GM12878 (cell line): Measurements from ENCODE around the gene NRXN3. TPM values are rescaled to one million over a fixed set of nuclear protein-coding genes. Genes with fewer than 3 reads are reported as not detected.

ENCODE experiments used
- ATAC-seq: fragments of 200-7000 bp; cut with Tn5 transposase; 3 replicates; pipeline ENCODE4 v1.9.1; 2020; ENCODE audit warnings: mild to moderate bottlenecking, moderate library complexity
- BruUV-seq: library from RNA; stranded (reverse); fragments of 400-500 nt; replicated peaks from 2 replicates; lab custom pipeline; 2021; lab: Mats Ljungman, UMichigan
- CTCF ChIA-PET: fragments of 300-600 bp; sonication (Branson Sonifier 250); formaldehyde crosslinking; extraction: SDS; loops from one replicate; lab custom pipeline; 2021; ENCODE audit warnings: inconsistent platforms; lab: Yijun Ruan, JAX
- POLR2A ChIA-PET: fragments of 350-600 bp; formaldehyde crosslinking; extraction: SDS; loops from one replicate; lab custom pipeline; 2021; ENCODE audit warnings: inconsistent platforms; lab: Charles Lee
- RAD21 ChIA-PET: fragments of 300-600 bp; sonication (Branson Sonifier 250); formaldehyde crosslinking; loops from one replicate; lab custom pipeline; 2023; ENCODE audit warnings: antibody characterized with exemption; ENCODE audit not compliant: unreplicated experiment; lab: Charles Lee
- SMC1A ChIA-PET: fragments of 300-600 bp; sonication (Branson Sonifier 250); formaldehyde crosslinking; loops from one replicate; lab custom pipeline; 2023; ENCODE audit not compliant: unreplicated experiment, uncharacterized antibody; lab: Charles Lee
- DNase-seq: peaks from one replicate; pipeline ENCODE4 v3.0.0-alpha.2; 2011; ENCODE audit warnings: low read depth, low spot score
- FAIRE-seq: peaks from 3 replicates; lab custom pipeline; 2011; peaks lifted over from hg19 to GRCh38; lab: Jason Lieb, UNC
- H2AFZ ChIP-seq: 2 replicates; pipeline ENCODE4 v1.6.0; 2011; ENCODE audit warnings: low read depth, low read length, control low read depth; ENCODE audit not compliant: control insufficient read depth
- H3K27ac ChIP-seq: 2 replicates; pipeline ENCODE4 v1.5.1; 2011; ENCODE audit warnings: control low read depth; ENCODE audit not compliant: control insufficient read depth, insufficient read depth
- H3K27me3 ChIP-seq, 2 experiments: replicated peaks in 1 of 2; 2 replicates each; pipeline versions ENCODE4 v1.6.0 to v1.6.1; 2011; ENCODE audit warnings: low read length in 1 of 2; ENCODE audit not compliant: control insufficient read depth in 2 of 2, insufficient read depth in 2 of 2
- H3K36me3 ChIP-seq, 2 experiments: 2 replicates each; pipeline ENCODE4 v1.5.1; 2011; ENCODE audit warnings: low read length in 1 of 2; ENCODE audit not compliant: control insufficient read depth in 2 of 2, insufficient read depth in 2 of 2
- H3K4me1 ChIP-seq: 2 replicates; pipeline ENCODE4 v1.6.1; 2011; ENCODE audit warnings: mild to moderate bottlenecking, low read length, moderate library complexity, mixed read lengths; ENCODE audit not compliant: control insufficient read depth, insufficient read depth
- H3K4me2 ChIP-seq: 2 replicates; pipeline ENCODE4 v1.6.0; 2011; ENCODE audit warnings: control low read depth; ENCODE audit not compliant: control insufficient read depth, insufficient read depth
- H3K4me3 ChIP-seq: fragments of 200-600 bp; sonication (generic); 2 replicates; pipeline ENCODE4 v1.5.1; 2016
- H3K79me2 ChIP-seq: 2 replicates; pipeline ENCODE4 v1.6.0; 2011; ENCODE audit warnings: low read length; ENCODE audit not compliant: control insufficient read depth, insufficient read depth
- H3K9ac ChIP-seq: 2 replicates; pipeline ENCODE4 v1.8.0; 2011; ENCODE audit warnings: low read length, control low read depth, mixed read lengths; ENCODE audit not compliant: control insufficient read depth, insufficient read depth
- H3K9me3 ChIP-seq: replicated peaks from 3 replicates; pipeline ENCODE4 v1.5.1; 2011; ENCODE audit warnings: mild to moderate bottlenecking, low read length; ENCODE audit not compliant: control insufficient read depth, insufficient read depth
- H4K20me1 ChIP-seq: 2 replicates; pipeline ENCODE4 v1.6.0; 2011; ENCODE audit not compliant: control insufficient read depth, insufficient read depth
- FOS ChIP-seq: IDR thresholded peaks from 3 replicates; pipeline ENCODE4 v1.6.1; 2011; ENCODE audit warnings: borderline replicate concordance; ENCODE audit not compliant: insufficient read length; ENCODE audit errors: extremely low read depth
- IKZF1 ChIP-seq: fragments of 450-650 bp; conservative IDR thresholded peaks from 2 replicates; pipeline ENCODE4 v1.6.1; 2017; ENCODE audit warnings: antibody characterized with exemption, mild to moderate bottlenecking
- RAD51 ChIP-seq: fragments of 450-650 bp; IDR thresholded peaks from 2 replicates; pipeline ENCODE4 v1.6.1; 2016; ENCODE audit warnings: moderate library complexity, mild to moderate bottlenecking, inconsistent platforms
- WGBS: methylation state at CpG from one replicate; pipeline ENCODE4 v1.1.6; 2016; ENCODE audit warnings: low lambda C conversion rate; ENCODE audit not compliant: insufficient replicate concordance, insufficient coverage; ENCODE audit errors: missing lambda C conversion rate; 5-methylcytosine and 5-hydroxymethylcytosine counted together
- in situ Hi-C: fragments of 300-500 bp; cut with MboI; formaldehyde crosslinking; loops from 9 replicates; pipeline ENCODE4 v1.14.3; 2018; ENCODE audit warnings: mixed read lengths
- intact Hi-C: fragments of 100-400 bp; cut with micrococcal nuclease; formaldehyde crosslinking; loops from one replicate; pipeline ENCODE4 v1.14.2; 2022; ENCODE audit not compliant: unreplicated experiment
- polyA plus RNA-seq, 11 experiments: library from polyadenylated mRNA; depleted of rRNA in 4 of 11; unstranded in 6 of 11; stranded (reverse) in 5 of 11; fragments of >200 nt; fragmentation: Nextera tagmentation in 4 of 11; fragmentation: Illumina TruSeq in 1 of 11; extraction: Ambion mirVana in 4 of 11; extraction: Trizol in 1 of 11; gene quantifications; 1 replicate in 1 of 11; 2 replicates in 10 of 11; pipeline versions ENCODE4 v1.2.1 to v1.2.3, GENCODE V29; 2011 to 2016; ENCODE audit warnings: inconsistent platforms in 2 of 11, missing spikeins in 2 of 11, low read depth in 1 of 11
- total RNA-seq, 4 experiments: library from RNA; depleted of rRNA in 3 of 4; stranded (reverse); fragments of >200 nt in 3 of 4; fragmentation: Illumina TruSeq in 1 of 4; extraction: Trizol in 1 of 4; gene quantifications; 2 replicates each; pipeline versions ENCODE4 v1.2.1 to v1.2.3, GENCODE V29; 2013 to 2021
- TF ChIP-seq, protein P1 (sequence below): IDR thresholded peaks from 2 replicates; pipeline ENCODE4 v1.6.1; 2011; ENCODE audit warnings: low read depth, low read length, improper control_type of control experiment, borderline replicate concordance

NRXN3 gene
- total and polyA plus RNA-seq, 10 of the 15 experiments (the other 5 are each of a cell fraction or from before 2014, with no cell fraction given) = 0.52 to 3.3 (median 1.4) TPM

DNA sequence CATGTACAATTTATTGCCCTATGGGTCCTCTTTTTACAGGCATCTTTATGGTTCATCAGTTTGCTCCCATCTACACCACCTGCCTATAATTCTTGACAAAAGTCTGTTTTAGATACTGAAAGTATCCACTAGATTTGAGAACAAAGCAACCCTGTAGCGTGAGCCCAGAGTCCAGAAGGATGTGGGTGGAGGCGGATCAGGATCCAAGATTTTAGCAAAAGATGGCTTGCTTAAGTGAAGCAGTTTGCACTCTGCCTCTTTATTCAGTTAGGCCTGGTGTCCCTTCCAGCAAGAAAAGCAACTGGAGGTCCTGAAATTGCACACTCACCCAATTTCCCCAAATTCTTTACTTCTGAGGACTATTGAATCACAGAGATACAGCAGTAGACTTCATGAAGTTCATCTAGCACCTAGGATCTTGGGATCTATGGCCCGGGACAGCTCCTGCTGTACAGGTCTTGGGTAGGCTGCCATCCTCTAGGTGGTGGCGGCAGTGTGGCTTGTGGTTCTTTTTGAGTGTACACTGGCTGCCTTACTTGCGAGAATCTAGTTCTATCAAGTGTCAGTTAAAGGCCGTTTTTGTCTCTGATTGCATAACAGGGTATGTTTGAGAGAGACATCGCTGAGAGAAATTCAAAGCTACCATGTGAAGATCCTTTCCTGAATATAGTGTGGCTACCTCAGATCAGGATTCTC is 873.2 kb downstream of the NRXN3 start:
- H3K9ac ChIP-seq = no peak overlapping the region
- TF ChIP-seq, protein P1, sequence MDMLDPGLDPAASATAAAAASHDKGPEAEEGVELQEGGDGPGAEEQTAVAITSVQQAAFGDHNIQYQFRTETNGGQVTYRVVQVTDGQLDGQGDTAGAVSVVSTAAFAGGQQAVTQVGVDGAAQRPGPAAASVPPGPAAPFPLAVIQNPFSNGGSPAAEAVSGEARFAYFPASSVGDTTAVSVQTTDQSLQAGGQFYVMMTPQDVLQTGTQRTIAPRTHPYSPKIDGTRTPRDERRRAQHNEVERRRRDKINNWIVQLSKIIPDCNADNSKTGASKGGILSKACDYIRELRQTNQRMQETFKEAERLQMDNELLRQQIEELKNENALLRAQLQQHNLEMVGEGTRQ = no peak
- no peak for TF ChIP-seq RAD51
- TF ChIP-seq IKZF1 = no peak
- no peak for TF ChIP-seq FOS
- no peak overlapping the region for H3K4me2 ChIP-seq
- no peak for DNase-seq
- H3K4me1 ChIP-seq = no peaks in the 10 kb centered on the region
- H3K27me3 ChIP-seq = no peaks in the 10 kb centered on the region
- no peaks in the 10 kb centered on the region for H3K36me3 ChIP-seq
- ATAC-seq = no peak
- intact Hi-C loops (no loop called here), in situ Hi-C loops (no loop called here)
- H3K9me3 ChIP-seq = peaks cover 2% of the 10 kb centered on the region; the same call in 2 of the 3 replicates
- CTCF ChIA-PET = no interaction called here
- H3K4me3 ChIP-seq = no peak overlapping the region
- POLR2A ChIA-PET = no interaction called here
- no peak overlapping the region for H2AFZ ChIP-seq
- no peaks in the 10 kb centered on the region for H3K79me2 ChIP-seq
- no TSS peak for BruUV-seq
- FAIRE-seq = no peak
- no peak overlapping the region for H3K27ac ChIP-seq
- SMC1A ChIA-PET = interaction anchor here (1.1 kb wide), 1 partner anchor 17 kb away, joined by 5 read pairs; no protein-coding TSS in a partner anchor
- no peaks in the 10 kb centered on the region for H4K20me1 ChIP-seq
- WGBS = 23% methylated on average over 7 of the region's 7 CpGs
- RAD21 ChIA-PET = no interaction called here
